Activated T-helper 1 cell treated with anti-CD3 and anti-CD28 coated beads, Interleukin-2, amount 50 U/mL, for 16 hours (primary cell): ENCODE results near the gene WDR36.
A peak's percentile ranks its signal among the peaks of the same experiment; 100 is the strongest.
"Not testable (repeated sequence)": the region's sequence is repeated elsewhere in the genome, so short reads cannot be mapped to it uniquely, and the experiment has no call there.

Experiments
- DNase-seq, 2 donors: peaks; one replicate each; pipeline ENCODE4 v3.0.0-alpha.2; 2020; ENCODE audit warnings: low read depth in 1 of 2, low spot score in 1 of 2

Gene WDR36

GRCh38 chr5:111134864-111135263 lies 42.7 kb downstream of the WDR36 start:
- DNase-seq, result no peak

DNA sequence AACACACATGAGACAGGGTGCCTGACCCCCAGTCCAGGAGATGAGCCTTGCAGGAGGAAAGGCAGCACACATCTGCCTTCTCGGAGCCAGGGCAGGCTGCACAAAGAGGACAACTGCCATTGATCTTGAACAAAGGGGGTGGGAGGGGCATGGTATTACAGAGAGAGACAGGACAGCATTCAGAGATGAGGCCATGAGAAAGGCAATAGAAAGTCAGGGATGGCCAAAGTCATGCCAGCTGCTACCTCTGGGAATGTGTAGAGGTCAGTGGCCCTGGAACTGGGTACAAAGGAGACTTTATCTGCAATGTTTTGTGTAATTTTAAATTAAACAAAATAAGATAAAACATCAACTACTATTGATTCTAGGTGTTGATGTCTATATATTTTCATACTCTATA lies 43.2 kb downstream of the WDR36 start:
- DNase-seq, result no peak

DNA sequence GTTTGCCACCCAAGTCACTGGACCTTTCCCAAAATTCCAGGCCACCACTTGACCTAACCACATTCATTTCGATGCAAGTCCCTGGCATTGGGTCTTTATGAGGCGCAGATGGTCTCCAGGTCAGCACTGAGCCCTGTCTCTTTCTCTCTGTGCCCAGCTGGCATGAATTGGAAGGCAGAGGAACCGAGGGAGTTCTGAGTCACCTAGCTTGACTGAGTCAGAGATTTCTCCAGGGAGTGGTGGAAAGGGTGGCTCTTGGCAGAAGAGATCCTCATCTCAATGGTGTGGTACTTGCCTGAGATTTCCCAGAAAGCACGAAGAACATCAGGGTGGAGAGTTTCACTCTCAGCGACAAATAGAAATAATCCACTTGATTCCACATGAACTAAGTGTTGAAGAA lies 43.8 kb downstream of the WDR36 start:
- DNase-seq, result no peak

GRCh38 chr5:111138096-111138495 lies 45.9 kb downstream of the WDR36 start:
- no peak for DNase-seq

DNA sequence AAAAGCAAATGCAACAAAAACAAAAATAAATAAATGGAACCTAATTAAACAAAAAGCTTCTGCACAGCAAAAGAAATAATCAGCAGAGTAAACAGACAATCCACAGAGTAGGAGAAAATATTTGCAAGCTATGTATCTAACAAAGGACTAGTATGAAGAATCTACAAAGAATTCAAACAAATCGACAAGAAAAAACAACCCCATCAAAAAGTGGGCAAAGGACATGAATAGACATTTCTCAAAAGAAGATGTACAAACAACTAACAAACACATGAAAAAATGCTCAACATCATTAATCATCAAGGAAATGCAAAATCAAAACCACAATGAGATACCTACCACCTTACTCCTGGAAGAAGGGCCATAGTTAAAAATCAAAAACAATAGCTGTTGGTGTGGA lies 49.3 kb downstream of the WDR36 start:
- not testable (repeated sequence) for DNase-seq

DNA sequence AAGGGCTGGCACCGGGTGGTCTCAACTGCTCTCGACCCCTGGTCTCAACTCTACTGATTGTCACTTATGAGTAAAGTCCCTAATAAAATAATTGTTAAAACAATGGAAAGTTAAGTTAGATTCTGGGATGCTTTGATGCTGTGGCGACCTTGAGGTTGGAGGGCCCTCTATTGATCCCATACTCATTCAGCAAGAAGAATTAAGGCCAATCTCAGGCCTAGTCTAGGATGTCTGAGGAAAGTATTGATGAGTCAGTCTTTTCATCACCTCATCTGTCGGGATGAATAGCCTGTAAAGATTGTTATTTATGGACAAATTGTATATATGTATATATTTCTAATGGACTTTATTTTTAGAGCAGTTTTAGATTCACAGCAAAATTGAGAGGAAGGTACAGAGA lies 50.8 kb downstream of the WDR36 start:
- no peak for DNase-seq

DNA sequence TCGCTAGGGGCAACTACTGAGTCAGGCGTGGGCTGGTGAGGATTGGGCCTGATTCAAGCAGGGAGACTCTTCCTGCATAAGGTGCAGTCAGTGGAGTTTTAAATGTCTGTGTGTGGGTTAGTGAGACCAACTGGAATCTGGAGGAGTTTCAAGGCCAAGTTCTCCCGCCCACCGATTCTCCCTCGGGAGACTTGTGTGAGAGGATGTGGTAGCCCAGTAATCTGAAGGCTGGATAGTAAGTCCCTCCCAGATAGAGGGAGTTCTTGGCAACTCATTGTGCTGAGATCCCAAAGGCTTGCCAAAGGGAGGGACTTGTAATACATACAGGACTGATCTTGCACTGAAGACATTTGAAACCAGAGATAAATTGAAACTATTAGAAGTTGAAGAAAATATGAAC lies 51.8 kb downstream of the WDR36 start:
- no peak for DNase-seq

GRCh38 chr5:111144352-111144930 lies 52.3 kb downstream of the WDR36 start:
- no peak for DNase-seq

- no peak for DNase-seq
These were observed 53.9 kb downstream of the WDR36 start for GRCh38 chr5:111146053-111146452.

GRCh38 chr5:111147502-111147901 lies 55.4 kb downstream of the WDR36 start:
- DNase-seq, result no peak

- no peak for DNase-seq
These were observed 59.9 kb downstream of the WDR36 start for GRCh38 chr5:111151998-111152397.

DNA sequence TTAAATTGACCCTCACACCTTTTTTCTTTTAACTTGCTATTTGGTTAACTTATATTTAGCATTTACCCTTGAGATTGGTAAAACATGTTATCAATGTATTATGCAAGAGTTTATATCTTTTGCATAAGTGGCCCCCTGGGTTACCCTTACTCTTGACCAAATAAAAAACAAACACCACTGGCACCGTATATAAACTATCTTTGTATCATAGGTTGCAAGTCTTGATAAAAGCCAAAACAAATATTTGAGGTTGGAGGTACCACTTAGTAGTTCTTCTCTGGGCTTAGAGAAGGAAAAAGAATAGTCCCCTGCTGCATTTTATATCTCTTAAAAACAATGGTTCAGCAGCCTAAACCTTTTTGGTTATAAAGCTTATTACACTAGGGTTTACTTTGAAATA lies 61.3 kb downstream of the WDR36 start:
- DNase-seq, result no peak

- DNase-seq, result no peak
These were observed 61.8 kb downstream of the WDR36 start for GRCh38 chr5:111153945-111154344.

DNA sequence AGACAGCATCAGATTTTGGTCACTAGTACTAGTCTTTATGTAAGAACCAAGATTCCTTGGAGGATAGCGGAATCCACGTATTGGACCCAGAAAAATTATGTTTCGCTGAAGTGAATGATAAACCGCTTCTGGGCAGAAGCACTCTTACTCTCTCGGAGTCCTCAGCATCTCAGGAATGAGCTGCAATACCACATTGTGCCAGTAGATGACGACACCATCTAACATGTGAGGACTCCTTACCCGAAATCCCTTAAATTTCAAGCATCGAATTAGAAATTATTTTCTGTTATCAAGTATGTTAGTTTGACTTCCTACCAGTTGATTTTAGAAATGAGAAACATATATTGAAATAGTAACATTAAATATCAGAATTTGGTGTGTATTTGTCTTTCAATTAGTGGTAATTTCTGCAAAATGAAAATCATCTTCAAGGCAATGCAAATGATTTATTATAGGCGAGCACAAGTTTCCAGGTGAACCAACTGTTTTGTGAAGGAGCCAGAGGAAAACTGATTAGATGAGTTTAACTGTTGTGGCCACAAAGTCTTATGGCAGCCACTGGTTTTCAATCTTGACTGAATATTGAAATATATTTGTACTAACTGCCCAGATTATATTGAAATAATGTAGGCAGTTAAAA lies 66.1 kb downstream of the WDR36 start:
- peak; percentile 63 to 67 for DNase-seq

DNA sequence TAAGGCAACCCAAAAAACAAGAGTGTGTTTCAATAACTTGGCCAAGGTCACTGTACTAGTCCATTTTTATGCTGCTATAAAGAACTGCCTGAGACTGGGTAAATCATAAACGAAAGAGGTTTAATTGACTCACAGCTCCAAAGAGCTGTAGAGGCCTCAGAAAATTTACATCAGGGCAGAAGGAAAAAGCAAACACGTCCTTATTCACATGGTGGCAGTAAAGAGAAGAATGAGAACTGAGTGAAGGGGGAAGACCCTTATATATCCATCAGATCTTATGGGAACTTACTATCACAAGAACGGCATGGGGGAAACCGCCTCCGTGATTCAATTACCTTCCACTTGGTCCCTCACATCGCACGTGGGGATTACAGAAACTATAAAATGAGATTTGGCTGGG lies 67.7 kb downstream of the WDR36 start:
- DNase-seq, result no peak

- no peak for DNase-seq
These were observed 70.9 kb downstream of the WDR36 start for GRCh38 chr5:111163000-111163399.

DNA sequence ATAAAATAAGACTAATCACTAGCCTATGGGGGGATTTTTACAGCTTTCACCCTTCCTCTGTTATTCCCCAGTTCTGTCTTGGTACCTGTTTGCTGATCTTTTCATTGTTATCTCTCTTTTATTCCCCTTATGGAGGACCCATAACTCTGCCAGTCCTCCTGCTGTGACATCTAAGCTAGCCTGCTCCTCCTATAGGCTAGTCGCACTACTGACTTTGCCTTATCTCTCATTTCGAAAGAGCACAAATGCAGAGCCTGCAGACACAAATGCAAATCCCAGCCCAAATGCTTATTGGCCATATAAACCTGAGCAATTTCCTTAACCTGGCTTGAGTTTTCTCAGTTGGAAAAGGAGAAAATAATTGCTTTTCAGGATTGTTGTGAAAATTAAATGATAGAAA lies 72.9 kb downstream of the WDR36 start:
- no peak for DNase-seq

DNA sequence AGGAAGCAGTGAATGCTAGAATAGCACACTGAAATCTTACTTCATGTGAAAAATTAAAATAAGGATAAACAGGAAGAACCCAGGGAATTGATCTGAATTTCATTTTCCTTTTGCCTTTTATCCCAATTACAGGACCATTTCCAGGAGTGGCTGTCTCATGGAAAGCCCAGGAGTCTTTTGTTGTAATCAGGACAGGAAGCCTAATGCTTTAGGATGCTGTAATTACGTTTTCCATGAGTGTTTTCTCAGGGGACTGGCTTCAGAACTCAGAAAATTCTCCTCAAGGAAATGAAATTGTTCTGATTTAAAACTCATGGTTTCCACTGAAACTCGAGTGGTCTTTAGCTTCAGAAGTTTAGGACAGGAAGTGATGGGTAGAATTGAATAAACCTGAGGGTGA lies 75.4 kb downstream of the WDR36 start:
- DNase-seq, result no peak

- no peak for DNase-seq
These were observed 76.5 kb downstream of the WDR36 start for GRCh38 chr5:111168608-111169007.

- no peak for DNase-seq
These were observed 77.1 kb downstream of the WDR36 start for GRCh38 chr5:111169269-111169668.

GRCh38 chr5:111170279-111170678 lies 78.1 kb downstream of the WDR36 start:
- no peak for DNase-seq

GRCh38 chr5:111172504-111172903 lies 80.4 kb downstream of the WDR36 start:
- DNase-seq, result no peak

DNA sequence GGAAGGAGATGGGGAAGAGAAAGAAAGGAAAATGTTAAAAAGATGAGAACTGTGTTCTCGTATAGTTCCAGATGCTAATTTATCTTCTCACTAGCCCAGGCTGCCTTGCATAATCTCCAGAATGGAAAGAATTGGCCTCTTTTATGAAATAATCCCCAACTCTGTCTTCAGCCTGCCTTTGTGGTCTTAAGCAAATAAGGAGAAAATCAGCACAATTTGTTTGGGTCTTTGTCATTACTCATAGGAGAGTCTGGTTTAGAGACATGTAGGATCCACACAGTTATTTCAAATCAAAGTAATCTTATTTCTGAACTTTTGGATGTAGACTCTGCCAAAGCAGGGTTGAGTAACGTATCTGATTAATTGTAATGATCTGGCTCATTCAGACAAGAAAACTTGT lies 81.3 kb downstream of the WDR36 start:
- DNase-seq, result no peak
